Fibroblast of the aortic adventitia (primary cell): ENCODE results near the gene PID1. TPM values are rescaled to one million over a fixed set of nuclear protein-coding genes. Genes with fewer than 3 reads are reported as not detected.

Experiments
- DNase-seq: peaks from one replicate; pipeline ENCODE4 v3.0.0-alpha.2; 2010; ENCODE audit warnings: low read depth
- H3K4me3 ChIP-seq: 2 replicates; pipeline ENCODE4 v1.5.1; 2011; ENCODE audit warnings: low read depth, mild to moderate bottlenecking, control low read depth, low read length, moderate library complexity
- CTCF ChIP-seq: IDR thresholded peaks from 2 replicates; pipeline ENCODE4 v1.5.1; 2011; ENCODE audit warnings: mild to moderate bottlenecking, low read length, control low read depth, inconsistent platforms; ENCODE audit not compliant: insufficient read depth
- total RNA-seq: library from RNA; depleted of rRNA; stranded (reverse); fragments of >200 nt; gene quantifications from 2 replicates; pipeline ENCODE4 v1.2.3, GENCODE V29; 2012; ENCODE audit warnings: low replicate concordance

The PID1 gene
- total RNA-seq, 1 donor = 13.0 TPM

GRCh38 chr2:229160180-229160579 is 110.9 kb downstream of the PID1 start:
- TF ChIP-seq CTCF = no peak
- no peak for DNase-seq
- H3K4me3 ChIP-seq = no peak overlapping the region

- H3K4me3 ChIP-seq = no peak overlapping the region
- no peak for DNase-seq
- TF ChIP-seq CTCF = no peak
These were observed 111.7 kb downstream of the PID1 start for GRCh38 chr2:229159405-229159804.

DNA sequence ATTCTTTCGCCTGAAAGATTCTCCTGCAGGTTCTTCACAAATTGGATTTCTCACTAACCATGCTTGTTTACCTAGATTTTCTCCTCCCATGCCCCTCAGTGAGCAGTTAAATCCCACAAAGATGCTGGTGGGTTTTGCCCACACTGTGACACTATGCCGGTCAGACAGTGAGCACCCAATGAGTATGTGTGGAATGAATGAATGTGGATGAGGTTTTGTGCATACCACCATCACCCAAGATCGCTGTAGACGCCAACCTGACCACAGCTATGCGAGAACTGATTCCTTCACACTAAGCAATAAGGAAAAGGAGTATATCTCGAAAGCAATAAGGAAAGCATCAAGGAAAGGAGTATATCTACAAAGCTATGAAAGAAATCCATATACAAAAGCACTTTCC is 116.7 kb downstream of the PID1 start:
- peak; percentile 15 for DNase-seq
- H3K4me3 ChIP-seq = no peak overlapping the region
- TF ChIP-seq CTCF = no peak

GRCh38 chr2:229153951-229154350 is 117.1 kb downstream of the PID1 start:
- DNase-seq = no peak
- no peak overlapping the region for H3K4me3 ChIP-seq
- no peak for TF ChIP-seq CTCF

GRCh38 chr2:229153267-229153666 is 117.8 kb downstream of the PID1 start:
- TF ChIP-seq CTCF = no peak
- no peak for DNase-seq
- H3K4me3 ChIP-seq = no peak overlapping the region

GRCh38 chr2:229152674-229153073 is 118.4 kb downstream of the PID1 start:
- H3K4me3 ChIP-seq = no peak overlapping the region
- no peak for TF ChIP-seq CTCF
- no peak for DNase-seq

- TF ChIP-seq CTCF = no peak
- DNase-seq = no peak
- no peak overlapping the region for H3K4me3 ChIP-seq
These were observed 120.8 kb downstream of the PID1 start for GRCh38 chr2:229150317-229150716.
